ENCODE data around the gene AVPR2.

The AVPR2 gene

DNA sequence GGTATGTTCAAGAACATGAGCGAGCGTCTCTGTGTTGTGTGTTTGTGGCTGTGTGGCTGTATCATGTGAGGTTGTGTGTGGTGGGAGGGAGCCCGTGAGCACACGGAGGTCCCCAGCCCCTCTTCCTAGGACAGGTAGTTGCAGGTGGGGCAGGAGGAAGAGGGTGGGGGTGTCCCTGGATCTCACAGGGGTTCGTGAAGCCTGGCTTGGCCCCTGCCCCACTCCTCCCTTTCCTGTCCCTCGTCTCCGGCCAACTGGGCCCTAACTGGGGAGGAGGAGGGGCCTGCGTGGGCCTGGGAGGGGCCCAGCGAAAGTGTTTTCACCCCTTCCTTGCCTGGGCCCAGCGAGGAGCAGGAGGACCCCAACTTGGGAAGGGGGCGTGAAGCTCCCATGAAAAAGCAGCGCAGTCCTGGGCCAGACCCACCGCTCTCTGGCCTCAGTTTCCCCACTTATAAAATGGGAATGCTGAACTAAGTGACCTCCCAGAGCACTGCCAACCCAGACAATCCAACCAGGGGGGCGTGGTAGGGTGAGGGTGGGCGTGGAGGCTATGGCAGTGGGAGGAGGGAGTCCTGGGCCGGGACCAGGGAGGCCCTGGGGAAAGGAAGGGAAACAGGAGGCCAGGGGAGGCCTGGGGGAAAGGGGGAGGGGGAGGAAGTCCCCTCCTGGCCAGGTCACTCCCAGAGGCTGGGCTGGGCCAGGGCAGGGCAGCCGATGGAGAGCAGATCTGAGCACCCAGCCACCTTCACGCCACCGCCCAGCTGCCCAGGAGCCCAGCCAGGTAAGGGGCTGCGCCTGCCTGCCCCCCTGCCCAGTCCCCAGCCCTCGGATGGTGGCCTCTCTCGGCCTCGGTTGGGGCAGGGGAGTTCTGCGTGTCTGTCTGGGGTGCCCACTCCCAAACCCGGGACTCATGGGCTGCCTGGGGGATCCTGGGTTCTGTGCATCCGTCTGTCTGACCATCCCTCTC, at the start of gene AVPR2:
Gene AVPR2, plus strand, starts transcription at position 683 of the 967 bp plus-strand sequence. CDS start 473 bp downstream, outside the sequence.
- peak; percentile 28 for DNase-seq (ENCODE audit: low read depth)
- H3K4me3 ChIP-seq (ENCODE audit: low read depth, low read length) = no peak within 1 kb of the TSS
- TF ChIP-seq, protein P1, sequence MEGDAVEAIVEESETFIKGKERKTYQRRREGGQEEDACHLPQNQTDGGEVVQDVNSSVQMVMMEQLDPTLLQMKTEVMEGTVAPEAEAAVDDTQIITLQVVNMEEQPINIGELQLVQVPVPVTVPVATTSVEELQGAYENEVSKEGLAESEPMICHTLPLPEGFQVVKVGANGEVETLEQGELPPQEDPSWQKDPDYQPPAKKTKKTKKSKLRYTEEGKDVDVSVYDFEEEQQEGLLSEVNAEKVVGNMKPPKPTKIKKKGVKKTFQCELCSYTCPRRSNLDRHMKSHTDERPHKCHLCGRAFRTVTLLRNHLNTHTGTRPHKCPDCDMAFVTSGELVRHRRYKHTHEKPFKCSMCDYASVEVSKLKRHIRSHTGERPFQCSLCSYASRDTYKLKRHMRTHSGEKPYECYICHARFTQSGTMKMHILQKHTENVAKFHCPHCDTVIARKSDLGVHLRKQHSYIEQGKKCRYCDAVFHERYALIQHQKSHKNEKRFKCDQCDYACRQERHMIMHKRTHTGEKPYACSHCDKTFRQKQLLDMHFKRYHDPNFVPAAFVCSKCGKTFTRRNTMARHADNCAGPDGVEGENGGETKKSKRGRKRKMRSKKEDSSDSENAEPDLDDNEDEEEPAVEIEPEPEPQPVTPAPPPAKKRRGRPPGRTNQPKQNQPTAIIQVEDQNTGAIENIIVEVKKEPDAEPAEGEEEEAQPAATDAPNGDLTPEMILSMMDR (IDR thresholded peaks at IDR 0.05; ENCODE audit: low read depth, low read length) = no peak
- TF ChIP-seq, protein P2, sequence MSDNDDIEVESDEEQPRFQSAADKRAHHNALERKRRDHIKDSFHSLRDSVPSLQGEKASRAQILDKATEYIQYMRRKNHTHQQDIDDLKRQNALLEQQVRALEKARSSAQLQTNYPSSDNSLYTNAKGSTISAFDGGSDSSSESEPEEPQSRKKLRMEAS (IDR thresholded peaks at IDR 0.05; ENCODE audit: low read depth, low read length) = no peak
- TF ChIP-seq POLR2A (IDR thresholded peaks at IDR 0.05; ENCODE audit: extremely low read depth, insufficient read length) (no peak), MYC (IDR thresholded peaks at IDR 0.05; ENCODE audit: low read depth, low read length) (no peak)

DNA sequence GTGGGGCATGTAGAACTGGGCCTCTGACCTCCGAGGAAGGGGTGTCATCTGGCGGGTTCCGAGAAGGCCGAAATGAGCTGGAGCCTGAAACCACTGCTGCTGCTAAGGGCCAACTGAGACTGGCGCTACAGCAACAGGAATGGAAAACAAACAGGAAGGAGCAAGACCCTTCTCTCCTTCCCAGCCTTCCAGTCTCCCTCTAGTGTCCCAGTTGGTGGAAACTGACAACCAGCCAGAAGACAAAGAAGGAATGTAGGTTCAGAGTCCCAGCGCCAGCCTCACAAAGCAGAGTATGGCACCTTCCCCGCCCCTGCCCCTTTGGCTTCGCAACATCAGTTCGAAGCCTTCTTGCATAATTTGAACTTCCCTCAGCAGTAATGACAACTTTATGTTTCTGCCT, 49.8 kb upstream of the AVPR2 start:
- TF ChIP-seq MYC (IDR thresholded peaks at IDR 0.05; ENCODE audit: low read depth, low read length) (no peak), POLR2A (IDR thresholded peaks at IDR 0.05; ENCODE audit: extremely low read depth, insufficient read length) (no peak)
- TF ChIP-seq, protein P1 (IDR thresholded peaks at IDR 0.05; ENCODE audit: low read depth, low read length) = no peak
- TF ChIP-seq, protein P2 (IDR thresholded peaks at IDR 0.05; ENCODE audit: low read depth, low read length) = no peak
- no peak for DNase-seq (ENCODE audit: low read depth)
- no peak overlapping the region for H3K4me3 ChIP-seq (ENCODE audit: low read depth, low read length)

DNA sequence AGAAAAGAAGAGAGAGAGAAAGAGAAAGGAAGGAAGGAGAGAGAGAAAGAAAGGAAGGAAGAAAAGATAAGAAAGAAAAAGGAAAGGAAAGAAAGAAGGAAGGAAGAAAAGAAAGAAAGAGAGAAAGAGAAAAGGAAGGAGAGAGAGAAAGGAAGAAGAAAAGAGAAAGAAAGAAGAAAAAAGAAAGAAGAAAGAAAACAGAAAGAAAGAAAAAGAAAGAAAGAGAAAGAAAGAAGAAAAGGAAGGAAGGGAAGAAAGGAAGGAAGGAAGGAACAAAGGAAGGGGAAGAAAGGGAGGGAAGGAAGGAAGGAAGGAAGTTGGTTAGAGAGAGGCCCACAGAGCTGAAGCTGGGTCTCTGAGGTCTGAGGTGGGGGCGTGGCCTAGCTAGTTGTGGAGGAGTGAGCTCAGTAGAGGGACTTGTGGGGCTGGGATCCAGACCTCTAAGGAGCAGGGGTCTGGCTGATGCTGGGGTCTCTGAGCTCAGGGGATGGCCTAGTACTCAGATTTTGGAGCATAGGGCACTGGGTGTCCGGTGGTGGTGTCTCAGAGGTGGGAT, 47.0 kb upstream of the AVPR2 start:
- peak; percentile 22 for DNase-seq (ENCODE audit: low read depth)
- H3K4me3 ChIP-seq (ENCODE audit: low read depth, low read length) = no peak overlapping the region
- TF ChIP-seq POLR2A (IDR thresholded peaks at IDR 0.05; ENCODE audit: extremely low read depth, insufficient read length) (no peak), MYC (IDR thresholded peaks at IDR 0.05; ENCODE audit: low read depth, low read length) (no peak)
- TF ChIP-seq, protein P2 (IDR thresholded peaks at IDR 0.05; ENCODE audit: low read depth, low read length) = no peak
- TF ChIP-seq, protein P1 (IDR thresholded peaks at IDR 0.05; ENCODE audit: low read depth, low read length) = no peak

DNA sequence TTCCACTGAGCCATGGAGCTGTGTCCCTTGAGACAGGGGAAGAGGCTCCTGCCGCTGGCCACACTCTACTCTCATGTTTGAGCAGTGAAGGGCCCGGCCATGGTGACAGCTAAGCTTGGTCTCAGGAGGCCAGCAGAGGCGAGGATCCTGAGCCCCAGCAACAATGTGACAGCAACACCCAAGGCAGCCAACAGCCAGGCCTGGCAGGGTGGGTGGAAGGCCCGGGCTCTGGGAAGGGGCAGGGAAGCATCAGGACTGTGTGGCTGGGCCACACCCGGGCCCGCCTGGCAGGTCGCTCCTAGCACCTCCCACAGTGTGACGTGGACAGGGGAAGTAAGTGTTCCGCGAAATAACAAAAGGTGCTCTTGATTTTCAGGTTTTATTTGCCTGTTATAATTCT, 43.3 kb upstream of the AVPR2 start:
- DNase-seq (ENCODE audit: low read depth) = no peak
- no peak overlapping the region for H3K4me3 ChIP-seq (ENCODE audit: low read depth, low read length)
- no peak for TF ChIP-seq MYC (IDR thresholded peaks at IDR 0.05; ENCODE audit: low read depth, low read length)
- TF ChIP-seq POLR2A (IDR thresholded peaks at IDR 0.05; ENCODE audit: extremely low read depth, insufficient read length) = no peak
- TF ChIP-seq, protein P2 (IDR thresholded peaks at IDR 0.05; ENCODE audit: low read depth, low read length) = no peak
- TF ChIP-seq, protein P1 (IDR thresholded peaks at IDR 0.05; ENCODE audit: low read depth, low read length) = no peak

DNA sequence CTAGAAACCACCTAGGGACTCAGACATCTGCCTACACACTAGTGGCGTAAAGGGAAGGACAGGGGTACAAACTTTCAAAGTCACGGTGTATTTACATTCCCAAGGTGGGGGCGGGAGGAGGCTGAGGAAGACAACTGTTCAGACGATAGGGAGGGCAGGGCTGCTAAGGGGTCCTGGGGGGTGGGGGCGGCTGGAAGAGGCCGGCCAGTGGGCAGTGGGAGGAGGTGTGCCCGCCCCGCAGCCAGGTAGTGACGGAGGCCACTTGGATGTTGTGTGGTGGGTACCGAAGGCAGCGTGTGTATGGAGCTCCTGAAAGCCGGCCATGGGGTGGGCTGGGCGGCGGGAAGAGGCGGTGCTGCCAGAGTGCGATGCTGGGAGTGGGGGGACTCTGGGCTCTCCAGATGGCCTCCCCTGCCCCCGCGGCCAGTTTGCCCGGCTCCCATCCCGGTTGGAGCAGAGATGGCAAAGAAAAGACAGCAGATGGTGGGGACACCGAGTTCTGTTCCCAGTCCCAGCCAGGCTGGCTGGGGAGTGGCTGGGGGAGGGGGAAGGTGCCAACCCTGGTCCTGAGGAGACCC, 42.7 kb upstream of the AVPR2 start:
- no peak overlapping the region for H3K4me3 ChIP-seq (ENCODE audit: low read depth, low read length)
- DNase-seq (ENCODE audit: low read depth) = no peak
- TF ChIP-seq, protein P1 (IDR thresholded peaks at IDR 0.05; ENCODE audit: low read depth, low read length) = no peak
- TF ChIP-seq, protein P2 (IDR thresholded peaks at IDR 0.05; ENCODE audit: low read depth, low read length) = no peak
- TF ChIP-seq POLR2A (IDR thresholded peaks at IDR 0.05; ENCODE audit: extremely low read depth, insufficient read length) (no peak), MYC (IDR thresholded peaks at IDR 0.05; ENCODE audit: low read depth, low read length) (no peak)
